ENCODE results near the gene NALF2.

Gene NALF2

GRCh38 chrX:69507500-69507789, 3.3 kb downstream of the NALF2 start:
- DNase-seq (ENCODE audit: low read depth) = no peak
- no peak for TF ChIP-seq CTCF (IDR thresholded peaks at IDR 0.05; ENCODE audit: low read depth, low read length, missing control alignments)
- no peak overlapping the region for H3K4me3 ChIP-seq (ENCODE audit: low read depth, low read length)

DNA sequence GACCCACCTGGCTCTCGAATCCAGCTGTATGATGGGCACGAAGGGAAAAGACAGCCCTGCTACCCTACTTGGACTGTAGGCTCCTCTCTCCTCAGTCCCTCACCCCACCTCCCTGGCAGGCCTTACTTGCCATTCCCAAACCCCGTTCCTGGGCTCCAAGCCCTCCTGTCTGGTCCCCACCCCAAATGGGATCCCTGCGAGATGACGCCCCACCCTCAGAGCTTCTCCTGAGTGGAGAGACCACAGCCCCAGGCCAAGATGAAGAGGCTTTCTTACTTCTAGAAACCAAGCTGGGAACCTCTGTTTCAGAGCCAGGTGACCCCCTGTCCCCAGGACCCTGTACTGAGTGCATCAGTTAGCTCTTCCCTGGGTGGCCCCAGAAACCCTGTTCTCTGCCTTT, 4.5 kb downstream of the NALF2 start:
- no peak for DNase-seq (ENCODE audit: low read depth)
- no peak for TF ChIP-seq CTCF (IDR thresholded peaks at IDR 0.05; ENCODE audit: low read depth, low read length, missing control alignments)
- H3K4me3 ChIP-seq (ENCODE audit: low read depth, low read length) = no peak overlapping the region

DNA sequence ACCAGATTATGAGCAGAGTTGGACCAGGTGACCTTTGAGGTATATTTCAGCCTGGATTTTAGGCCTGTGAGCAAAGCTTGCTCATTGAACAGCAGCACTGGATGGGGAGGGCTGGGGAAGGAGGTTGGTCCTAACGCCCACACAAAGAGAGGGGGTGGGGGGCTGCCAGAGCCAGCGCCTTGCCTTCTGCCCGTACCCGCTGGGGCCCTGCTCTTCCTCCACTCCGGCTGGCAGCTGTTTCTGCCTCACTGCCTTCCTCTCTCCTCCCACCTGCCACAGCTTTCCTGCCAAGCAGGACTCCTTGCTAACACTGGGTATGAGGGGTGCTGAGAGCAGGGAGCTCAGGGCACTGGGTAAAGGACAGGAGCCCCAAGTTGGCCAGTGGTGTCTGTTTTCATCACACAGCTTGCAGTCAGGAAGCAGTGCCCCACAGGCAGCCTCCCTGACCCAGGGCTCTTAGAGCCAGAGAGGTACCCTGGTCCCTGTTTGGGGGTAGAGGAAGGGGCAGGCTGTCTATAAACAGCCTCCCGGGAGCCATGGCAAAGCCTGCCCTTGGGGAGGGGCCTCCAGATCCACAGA, 6.1 kb downstream of the NALF2 start:
- no peak overlapping the region for H3K4me3 ChIP-seq (ENCODE audit: low read depth, low read length)
- no peak for DNase-seq (ENCODE audit: low read depth)
- TF ChIP-seq CTCF (IDR thresholded peaks at IDR 0.05; ENCODE audit: low read depth, low read length, missing control alignments) = no peak

DNA sequence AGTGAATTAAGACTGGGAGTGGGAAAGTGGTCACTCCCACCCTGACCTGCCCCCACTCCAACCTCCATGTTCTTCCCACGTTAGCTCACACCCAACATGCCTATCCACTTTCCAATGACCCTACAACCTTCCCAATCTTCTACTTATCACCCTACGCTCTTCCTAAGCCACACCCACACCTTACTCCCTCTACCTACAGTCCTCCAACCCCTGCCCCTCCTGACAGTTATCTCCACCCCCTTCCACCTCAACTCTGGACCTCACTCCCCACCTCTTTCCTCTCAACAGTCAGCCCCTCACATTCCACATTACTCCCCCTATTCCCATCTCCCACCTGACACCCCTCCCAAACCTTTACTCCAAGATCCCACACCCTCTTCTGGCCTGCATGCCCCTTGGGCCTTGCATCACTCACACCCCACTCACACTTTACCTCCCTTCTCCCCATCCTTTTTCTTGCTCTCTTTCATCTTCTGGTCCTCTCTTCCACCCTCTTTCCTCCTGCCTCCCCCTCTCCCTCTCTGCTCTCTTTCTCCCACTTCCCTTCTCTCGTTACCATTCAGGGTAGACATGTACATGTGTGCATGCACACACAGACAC, 6.9 kb downstream of the NALF2 start:
- TF ChIP-seq CTCF (IDR thresholded peaks at IDR 0.05; ENCODE audit: low read depth, low read length, missing control alignments) = no peak
- H3K4me3 ChIP-seq (ENCODE audit: low read depth, low read length) = no peak overlapping the region
- no peak for DNase-seq (ENCODE audit: low read depth)

GRCh38 chrX:69522052-69522451, 17.9 kb downstream of the NALF2 start:
- no peak for DNase-seq (ENCODE audit: low read depth)
- no peak overlapping the region for H3K4me3 ChIP-seq (ENCODE audit: low read depth, low read length)
- TF ChIP-seq CTCF (IDR thresholded peaks at IDR 0.05; ENCODE audit: low read depth, low read length, missing control alignments) = no peak

DNA sequence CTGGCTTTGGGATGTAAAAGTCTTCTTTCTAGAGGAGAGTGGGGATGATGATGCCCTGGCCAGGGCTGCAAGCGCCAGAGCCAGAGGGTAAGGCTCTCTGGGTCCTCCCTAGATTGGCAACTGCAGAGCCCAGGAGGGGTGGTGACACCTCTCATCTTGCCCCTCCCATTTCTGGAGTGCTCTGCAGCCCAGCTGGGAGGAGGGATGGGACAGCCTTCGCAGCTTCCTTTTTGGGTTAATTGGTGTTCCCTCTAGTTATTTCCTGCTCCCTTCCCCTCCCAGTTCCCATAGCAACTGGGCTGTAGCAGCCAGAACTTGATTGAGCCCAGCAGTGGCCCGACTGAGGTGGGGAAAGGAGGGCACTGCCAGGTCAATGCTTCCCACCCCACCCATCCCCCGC, 19.2 kb downstream of the NALF2 start:
- no peak for DNase-seq (ENCODE audit: low read depth)
- TF ChIP-seq CTCF (IDR thresholded peaks at IDR 0.05; ENCODE audit: low read depth, low read length, missing control alignments) = no peak
- no peak overlapping the region for H3K4me3 ChIP-seq (ENCODE audit: low read depth, low read length)

GRCh38 chrX:69524781-69525363, 20.7 kb downstream of the NALF2 start:
- DNase-seq (ENCODE audit: low read depth) = no peak
- no peak overlapping the region for H3K4me3 ChIP-seq (ENCODE audit: low read depth, low read length)
- no peak for TF ChIP-seq CTCF (IDR thresholded peaks at IDR 0.05; ENCODE audit: low read depth, low read length, missing control alignments)

All from GM12864 (cell line).